ENCODE data around the gene RPP25L. TPM values are rescaled to one million over a fixed set of nuclear protein-coding genes. Genes with fewer than 3 reads are reported as not detected.

RPP25L gene
- total RNA-seq, 1 experiment from 2014 or later = 17.2 TPM

- no peak overlapping the region for H3K27ac ChIP-seq (ENCODE audit: insufficient read length, low read depth, low read length)
- no peak overlapping the region for H3K14ac ChIP-seq (ENCODE audit: insufficient read depth, low read length)
- no peak overlapping the region for H3K9ac ChIP-seq (ENCODE audit: extremely low read depth, insufficient read length, low read length)
- no peaks in the 10 kb centered on the region for H3K9me3 ChIP-seq (ENCODE audit: control insufficient read depth, low read depth, low read length)
- no peaks in the 10 kb centered on the region for H3K27me3 ChIP-seq (ENCODE audit: insufficient read depth, low read length)
- peaks cover 26 to 40% of the 10 kb centered on the region in 2 experiments for H3K4me1 Mint-ChIP-seq
- H4K5ac ChIP-seq (ENCODE audit: insufficient read length, low read depth, low read length) = no peak overlapping the region
- H2BK5ac ChIP-seq (ENCODE audit: insufficient read length, low read length) = no peak overlapping the region
- H3K9me3 Mint-ChIP-seq = 0 out of 5 replicates have a peak, but pooled peaks cover 0 to 2% of the 10 kb centered on the region in 2 experiments
- no peak overlapping the region for H3T11ph ChIP-seq (ENCODE audit: low read length)
- H3K79me2 ChIP-seq (ENCODE audit: insufficient read depth, low read length) = no peaks in the 10 kb centered on the region
- peaks cover 8% of the 10 kb centered on the region; the same call in 1 of the 2 replicates for H3K4me1 ChIP-seq (ENCODE audit: insufficient read depth, low read length)
- DNase-seq = no peak
- no peak overlapping the region for H3K56ac ChIP-seq (ENCODE audit: insufficient read length, low read depth, low read length)
- H2AFZ ChIP-seq (ENCODE audit: low read length) = no peak overlapping the region
- H3K23ac ChIP-seq (ENCODE audit: insufficient read length, low read depth, low read length) = no peak overlapping the region
- no peak overlapping the region for H2BK12ac ChIP-seq (ENCODE audit: insufficient read length, low read depth, low read length)
- no peak for TF ChIP-seq CTCF (conservative IDR thresholded peaks at IDR 0.05)
- no peak overlapping the region for H2BK20ac ChIP-seq (ENCODE audit: low read depth, low read length, poor library complexity, severe bottlenecking)
- no peak overlapping the region for H2BK15ac ChIP-seq (ENCODE audit: low read depth, low read length)
- no peak overlapping the region for H2AK5ac ChIP-seq (ENCODE audit: insufficient read length, low read length)
- no peak overlapping the region for H3K18ac ChIP-seq (ENCODE audit: insufficient read length, low read depth, low read length)
- H3K36me3 Mint-ChIP-seq (ENCODE audit: insufficient read depth in 1 of 3, low read depth in 3 of 3) = no peaks in the 10 kb centered on the region
- H3K4me2 ChIP-seq (ENCODE audit: insufficient read depth, insufficient read length, low read length) = no peak overlapping the region
- no peak overlapping the region for H3K27ac Mint-ChIP-seq
- peaks cover 38% of the 10 kb centered on the region for H3K27me3 Mint-ChIP-seq (ENCODE audit: low read depth)
- no peaks in the 10 kb centered on the region for H4K20me1 ChIP-seq (ENCODE audit: control insufficient read depth, insufficient read depth, insufficient read length)
- H4K8ac ChIP-seq (replicated peaks; ENCODE audit: insufficient read length, low read depth, low read length) = no peak overlapping the region
- no peak overlapping the region for H4K91ac ChIP-seq (ENCODE audit: insufficient read length, low read depth, low read length)
- H3K23me2 ChIP-seq (ENCODE audit: insufficient read length, low read depth, low read length, poor library complexity, severe bottlenecking) = no peaks in the 10 kb centered on the region
- no CpG with 5 or more reads among the region's 5 CpGs for WGBS (ENCODE audit: extremely low coverage, insufficient read length, low lambda C conversion rate)
- H2BK120ac ChIP-seq (ENCODE audit: low read depth, low read length, poor library complexity, severe bottlenecking) = no peak overlapping the region
- no peak overlapping the region for H3K4me3 Mint-ChIP-seq
- H3K79me1 ChIP-seq (ENCODE audit: insufficient read depth, low read depth, low read length, poor library complexity, severe bottlenecking) = no peaks in the 10 kb centered on the region
- no peak overlapping the region for H3K4ac ChIP-seq (ENCODE audit: low read depth, low read length)
Measured at GRCh38 chr9:34563262-34563661, 48.6 kb downstream of the RPP25L start.
